C4-2B (cell line): ENCODE results near the gene YIPF7.
A peak's percentile ranks its signal among the peaks of the same experiment; 100 is the strongest.

Experiments used
- H3K27ac ChIP-seq: fragments of 450-650 bp; 2 replicates; pipeline ENCODE4 v1.5.1; 2017
- CTCF ChIP-seq: fragments of 450-650 bp; conservative IDR thresholded peaks from 2 replicates; pipeline ENCODE4 v1.5.1; 2017; ENCODE audit warnings: mild to moderate bottlenecking
- ZFX ChIP-seq: fragments of 450-650 bp; IDR thresholded peaks from 2 replicates; pipeline ENCODE4 v1.6.1; 2017

Gene YIPF7

GRCh38 chr4:44674471-44674870 lies 23.0 kb upstream of the YIPF7 start:
- peak; percentile 24 for TF ChIP-seq CTCF
- TF ChIP-seq ZFX = no peak
- H3K27ac ChIP-seq = no peak overlapping the region

- no peak overlapping the region for H3K27ac ChIP-seq
- TF ChIP-seq ZFX = no peak
- TF ChIP-seq CTCF = no peak
Measured at GRCh38 chr4:44671636-44672035, 20.2 kb upstream of the YIPF7 start.

- TF ChIP-seq ZFX (no peak), CTCF (no peak)
- no peak overlapping the region for H3K27ac ChIP-seq
Measured at GRCh38 chr4:44670506-44671199, 19.2 kb upstream of the YIPF7 start.

- H3K27ac ChIP-seq = no peak overlapping the region
- TF ChIP-seq CTCF (no peak), ZFX (no peak)
Measured at GRCh38 chr4:44668526-44668925, 17.1 kb upstream of the YIPF7 start.

- no peak for TF ChIP-seq ZFX
- no peak for TF ChIP-seq CTCF
- H3K27ac ChIP-seq = no peak overlapping the region
Measured at GRCh38 chr4:44663539-44664263, 12.3 kb upstream of the YIPF7 start.

GRCh38 chr4:44662623-44663005 lies 11.2 kb upstream of the YIPF7 start:
- no peak overlapping the region for H3K27ac ChIP-seq
- TF ChIP-seq CTCF (no peak), ZFX (no peak)

GRCh38 chr4:44661940-44662622 lies 10.7 kb upstream of the YIPF7 start:
- H3K27ac ChIP-seq = no peak overlapping the region

More at GRCh38 chr4:44661940-44662622, 10.7 kb upstream of the YIPF7 start:
- no peak for TF ChIP-seq CTCF
- no peak for TF ChIP-seq ZFX
